NOMO-1 treated with DMSO at 0.1 percent for 48 hours (cell line): ENCODE results near the gene APOA1.

ENCODE experiments used
- DNase-seq: peaks from one replicate; lab custom pipeline; 2025; ENCODE audit not compliant: unreplicated experiment; lab: John Stamatoyannopoulos, UW

Gene APOA1

DNA sequence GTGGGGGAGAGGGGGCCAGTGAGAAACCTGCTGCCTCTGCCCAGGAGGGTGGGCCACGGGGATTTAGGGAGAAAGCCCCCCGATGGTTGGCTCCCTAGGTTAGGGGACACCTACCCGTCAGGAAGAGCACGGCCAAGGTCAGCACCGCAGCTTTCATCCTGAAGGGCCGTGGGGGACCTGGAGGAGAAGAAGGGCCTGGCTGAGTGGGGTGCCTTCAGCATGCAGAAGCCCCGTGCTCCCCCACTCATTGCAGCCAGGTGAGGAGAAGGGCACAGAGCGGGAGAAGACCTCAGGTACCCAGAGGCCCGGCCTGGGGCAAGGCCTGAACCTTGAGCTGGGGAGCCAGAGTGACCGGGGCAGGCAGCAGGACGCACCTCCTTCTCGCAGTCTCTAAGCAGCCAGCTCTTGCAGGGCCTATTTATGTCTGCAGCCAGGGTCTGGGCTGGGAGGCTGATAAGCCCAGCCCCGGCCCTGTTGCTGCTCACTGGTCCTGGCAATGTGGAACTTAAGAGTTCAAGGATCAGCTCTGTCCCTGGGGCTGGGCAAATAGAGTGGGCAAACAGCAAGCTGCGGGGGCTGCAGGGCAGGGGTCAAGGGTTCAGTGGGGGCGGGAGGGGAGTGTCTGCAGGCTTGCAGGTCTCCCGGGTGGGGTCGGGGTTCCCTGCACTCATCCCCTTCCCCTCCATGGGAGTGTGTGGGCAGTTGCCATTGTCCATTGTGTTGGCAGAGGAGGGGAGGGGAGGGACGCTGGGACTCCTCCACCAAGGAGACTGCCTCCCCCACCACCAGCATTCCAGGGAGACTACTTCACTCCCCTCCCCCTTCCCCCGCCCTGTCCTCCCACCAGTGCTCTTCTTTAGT is at the start of gene APOA1:
TSS of gene APOA1 (minus strand) at position 392 of the 861 bp plus-strand sequence. CDS start at position 157, 235 bp downstream.
- DNase-seq = no peak

GRCh38 chr11:116885951-116886655 is 48.7 kb upstream of the APOA1 start:
- no peak for DNase-seq

- DNase-seq = no peak
Observed at GRCh38 chr11:116882386-116882785, 45.0 kb upstream of the APOA1 start.

GRCh38 chr11:116881143-116881542 is 43.7 kb upstream of the APOA1 start:
- DNase-seq = no peak

DNA sequence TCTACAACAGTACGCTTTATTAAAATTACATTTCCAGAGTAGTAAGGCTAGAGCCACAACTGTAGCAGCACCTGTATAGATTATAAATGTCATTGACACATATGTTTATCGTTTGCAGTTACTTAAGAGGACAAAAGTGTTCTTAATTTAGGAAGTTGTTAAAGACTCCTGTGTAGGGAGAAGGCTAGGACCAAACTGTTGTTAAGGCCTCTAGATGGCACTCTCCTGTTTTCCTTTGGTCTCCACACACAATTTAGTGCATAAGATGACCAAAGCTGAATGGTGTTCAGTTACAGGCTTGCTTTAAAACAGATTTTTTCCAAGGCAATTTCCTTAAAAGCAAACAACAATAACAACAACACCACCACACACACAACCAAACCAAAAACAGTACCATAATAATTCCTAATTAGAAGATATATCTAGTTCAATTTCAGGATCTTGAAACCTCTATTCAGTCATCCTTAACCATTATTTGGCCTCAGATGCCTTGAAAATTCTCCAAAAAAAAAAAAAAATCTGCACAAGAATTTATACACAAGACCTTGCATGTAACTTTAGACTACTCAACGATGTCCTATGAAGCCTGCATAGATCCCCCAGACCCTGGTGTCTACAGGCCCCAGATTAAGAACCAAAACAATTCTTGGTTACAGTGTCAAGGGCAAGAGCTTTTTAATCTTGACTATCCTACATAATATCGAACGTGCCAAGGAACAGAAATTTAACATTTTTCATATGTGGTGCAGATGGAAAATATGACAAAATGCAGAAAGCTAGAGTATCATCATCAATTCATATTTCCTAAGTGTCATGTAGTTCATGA is 42.6 kb upstream of the APOA1 start:
- DNase-seq = peak; percentile 70

GRCh38 chr11:116876656-116877055 is 39.2 kb upstream of the APOA1 start:
- no peak for DNase-seq

GRCh38 chr11:116875194-116875593 is 37.8 kb upstream of the APOA1 start:
- DNase-seq = no peak

- DNase-seq = no peak
Observed at GRCh38 chr11:116874251-116874650, 36.8 kb upstream of the APOA1 start.

DNA sequence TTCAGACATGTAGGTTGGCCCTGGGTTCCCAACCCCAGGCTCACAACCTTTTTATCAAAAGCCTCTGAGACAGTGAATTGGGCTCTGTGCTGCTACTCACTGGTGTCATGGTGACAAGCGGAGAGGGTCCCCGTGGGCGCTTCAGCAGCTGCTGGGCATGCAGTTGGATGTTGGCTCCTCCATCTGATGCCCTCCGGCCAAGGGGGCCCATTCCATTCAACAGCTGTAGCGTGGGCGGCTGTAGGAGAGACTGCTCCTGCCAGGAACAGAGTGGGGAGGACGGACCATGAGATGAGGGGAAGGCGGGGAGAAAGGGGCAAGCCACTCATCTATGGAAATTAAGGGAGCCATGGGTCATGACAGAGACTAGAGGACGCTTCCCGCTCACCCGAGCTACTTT is 36.0 kb upstream of the APOA1 start:
- DNase-seq = no peak

DNA sequence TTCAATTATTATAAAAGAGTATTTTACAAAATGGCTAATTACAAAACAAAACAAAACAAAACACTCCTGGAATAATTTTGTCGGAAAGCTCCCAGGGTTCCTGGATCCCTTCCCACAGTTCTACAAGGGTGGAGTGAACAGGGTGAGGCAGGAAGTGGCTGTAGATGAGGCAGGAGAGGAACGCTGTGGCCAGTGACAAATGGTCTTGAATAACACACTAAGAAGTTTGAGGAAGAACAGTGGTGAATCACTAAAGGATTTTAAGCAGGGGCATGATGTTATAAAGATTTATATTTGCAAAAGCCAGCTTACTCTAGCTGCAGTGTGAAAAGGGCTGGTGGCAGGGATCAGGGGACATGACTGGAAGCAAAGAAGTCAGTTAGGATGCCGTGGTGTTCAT is 33.8 kb upstream of the APOA1 start:
- no peak for DNase-seq

- DNase-seq = no peak
Observed at GRCh38 chr11:116870054-116870453, 32.6 kb upstream of the APOA1 start.

- no peak for DNase-seq
Observed at GRCh38 chr11:116869610-116870009, 32.2 kb upstream of the APOA1 start.

DNA sequence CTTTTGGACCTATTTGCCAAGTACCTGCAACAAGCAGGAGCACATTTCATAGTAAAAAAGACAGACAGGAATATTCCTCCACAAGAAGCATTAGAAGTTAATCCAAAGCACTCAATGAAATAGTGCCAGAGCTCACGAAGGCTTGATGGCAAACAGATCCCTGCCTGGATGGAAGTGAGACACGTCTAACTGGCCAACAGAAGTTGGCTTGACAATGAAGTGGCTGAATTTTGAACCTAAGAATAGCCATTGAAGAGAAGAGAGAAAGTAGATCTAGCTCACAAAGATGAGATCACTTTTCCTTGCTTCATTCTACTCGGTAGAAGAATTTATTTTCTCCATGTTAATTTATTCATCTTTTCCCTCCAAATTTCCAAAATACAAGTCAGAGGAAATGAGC is 30.6 kb upstream of the APOA1 start:
- DNase-seq = no peak

GRCh38 chr11:116867619-116868018 is 30.2 kb upstream of the APOA1 start:
- no peak for DNase-seq

DNA sequence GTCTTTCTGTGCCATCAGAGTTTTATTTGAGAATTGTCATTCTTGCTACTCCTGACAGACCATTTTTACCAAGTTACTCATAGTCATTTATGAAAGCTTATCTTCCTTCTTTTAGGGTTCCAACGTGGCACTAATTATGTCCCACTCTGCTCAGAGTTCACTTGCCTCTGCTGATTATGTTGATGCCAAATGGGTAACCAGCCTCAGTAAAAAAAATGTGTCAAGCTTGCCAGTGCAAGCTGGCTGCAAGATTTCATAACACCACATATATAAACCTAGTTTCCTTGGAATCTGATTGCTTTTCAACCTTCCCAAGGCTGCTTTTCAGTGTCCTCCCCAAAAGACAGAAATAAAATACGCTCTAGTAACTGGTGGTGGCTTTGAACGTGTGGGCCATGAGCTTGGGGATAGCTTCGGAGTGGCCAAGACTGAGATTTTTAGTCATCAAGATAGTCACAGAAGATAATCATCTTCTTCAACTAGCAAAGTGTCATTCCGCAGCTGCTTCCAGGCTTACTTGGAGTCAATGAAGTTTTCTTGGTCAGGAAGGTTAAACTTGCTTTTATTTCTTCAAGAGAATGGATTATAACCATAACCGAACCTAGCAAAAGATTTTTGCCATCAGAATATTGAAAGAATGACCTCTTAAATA is 29.5 kb upstream of the APOA1 start:
- DNase-seq = no peak

- DNase-seq = no peak
Observed at GRCh38 chr11:116865696-116866095, 28.3 kb upstream of the APOA1 start.

GRCh38 chr11:116864531-116864930 is 27.1 kb upstream of the APOA1 start:
- DNase-seq = no peak

GRCh38 chr11:116862951-116863350 is 25.5 kb upstream of the APOA1 start:
- no peak for DNase-seq

DNA sequence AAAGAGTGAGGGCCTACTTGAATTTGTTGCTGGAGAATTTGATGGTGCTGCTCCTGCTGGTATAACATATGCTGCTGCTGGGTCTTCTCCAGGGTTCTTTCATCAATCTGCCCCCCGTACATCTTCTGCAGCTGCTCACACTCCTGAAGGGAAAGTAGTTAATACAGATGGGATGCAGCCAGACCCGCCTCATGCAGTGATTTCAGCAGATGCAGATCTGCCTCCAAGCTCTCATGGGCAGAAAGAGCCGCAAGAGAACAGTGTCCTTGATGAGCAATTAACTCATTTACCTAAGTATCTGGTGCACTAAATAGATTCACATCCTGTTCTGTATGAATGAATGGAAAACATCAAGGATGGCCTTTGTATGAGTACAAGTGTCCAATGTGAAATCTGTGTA is 24.8 kb upstream of the APOA1 start:
- DNase-seq = no peak

DNA sequence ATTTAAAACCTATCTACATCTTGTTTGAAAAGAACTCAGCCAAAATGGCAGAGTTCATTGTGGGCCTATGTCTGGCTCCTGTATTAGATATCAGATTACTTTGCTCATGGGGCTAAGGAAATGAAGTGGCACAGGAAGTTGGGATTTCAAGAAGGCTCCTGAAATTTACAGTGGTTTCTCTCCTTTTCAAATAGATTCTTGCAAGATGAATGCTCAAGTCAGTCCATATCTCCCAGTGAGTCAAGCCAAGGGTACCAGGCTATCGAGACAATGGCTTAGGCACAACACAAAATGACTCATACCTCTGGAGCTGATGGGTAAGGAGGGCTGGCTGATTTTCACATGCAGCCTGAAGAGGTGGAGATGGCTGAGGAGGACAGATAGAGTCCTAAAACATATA is 24.1 kb upstream of the APOA1 start:
- DNase-seq = no peak

GRCh38 chr11:116860303-116860702 is 22.9 kb upstream of the APOA1 start:
- no peak for DNase-seq
